HepG2 (cell line): ENCODE data around the gene APLF. TPM values are rescaled to one million over a fixed set of nuclear protein-coding genes. Genes with fewer than 3 reads are reported as not detected.
A peak's percentile ranks its signal among the peaks of the same experiment; 100 is the strongest.

Experiments
- ATAC-seq: fragments of 200-7000 bp; cut with Tn5 transposase; 3 replicates; pipeline ENCODE4 v1.9.1; 2020; ENCODE audit warnings: mild to moderate bottlenecking, moderate library complexity
- BruUV-seq: library from RNA; stranded (reverse); fragments of 400-500 nt; replicated peaks from 2 replicates; lab custom pipeline; 2021; lab: Mats Ljungman, UMichigan
- CTCF ChIA-PET: fragments of 300-600 bp; formaldehyde crosslinking; extraction: SDS; loops from one replicate; lab custom pipeline; 2021; ENCODE audit warnings: low total read pairs, inconsistent platforms, low intra/inter-chr PET ratio; lab: Yijun Ruan, JAX
- POLR2A ChIA-PET: fragments of 350-600 bp; sonication (Branson Sonifier 250); formaldehyde crosslinking; loops from one replicate; lab custom pipeline; 2020; ENCODE audit warnings: antibody characterized with exemption, inconsistent platforms; lab: Yijun Ruan, JAX
- DNase-seq: peaks from one replicate; pipeline ENCODE4 v3.0.0-alpha.2; 2015; ENCODE audit warnings: low spot score
- FAIRE-seq: peaks from 3 replicates; lab custom pipeline; 2011; peaks lifted over from hg19 to GRCh38; lab: Jason Lieb, UNC
- H2AFZ ChIP-seq: one replicate; pipeline ENCODE4 v1.6.1; 2011; ENCODE audit warnings: low read length, inconsistent platforms
- H3K27ac ChIP-seq: fragments of 300-600 bp; 3 replicates; pipeline ENCODE4 v1.8.0; 2011; ENCODE audit warnings: mixed run types, mild to moderate bottlenecking, mixed read lengths, low read length, inconsistent platforms; ENCODE audit not compliant: insufficient read depth; ENCODE audit errors: extremely low read length
- H3K27me3 ChIP-seq, 2 experiments: fragments of 200-600 bp in 1 of 2; 2 replicates in 1 of 2; 3 replicates in 1 of 2; pipeline versions ENCODE4 v1.6.0 to v1.8.0; 2011; ENCODE audit warnings: low read length in 2 of 2, mild to moderate bottlenecking in 2 of 2, moderate library complexity in 2 of 2, inconsistent platforms in 1 of 2; ENCODE audit not compliant: insufficient read depth in 2 of 2, control insufficient read depth in 1 of 2
- H3K36me3 ChIP-seq, 2 experiments: fragments of 200-600 bp in 1 of 2; replicated peaks in 1 of 2; 2 replicates in 1 of 2; 3 replicates in 1 of 2; pipeline versions ENCODE4 v1.5.1 to v1.8.0; 2011; ENCODE audit warnings: low read length in 2 of 2, inconsistent platforms in 1 of 2; ENCODE audit not compliant: insufficient read depth in 2 of 2, control insufficient read depth in 1 of 2
- H3K4me1 ChIP-seq: 2 replicates; pipeline ENCODE4 v1.5.1; 2012; ENCODE audit warnings: low read length, inconsistent platforms; ENCODE audit not compliant: insufficient read depth
- H3K4me2 ChIP-seq: 2 replicates; pipeline ENCODE4 v1.6.0; 2011; ENCODE audit warnings: low read depth, low read length, inconsistent platforms
- H3K4me3 ChIP-seq, 3 experiments: fragments of 200-600 bp in 1 of 3; sonication (generic), shearing (Covaris generic) in 1 of 3; replicated peaks in 1 of 3; 2 replicates each; pipeline ENCODE4 v1.5.1; 2011 to 2016; ENCODE audit warnings: low read length in 3 of 3, inconsistent platforms in 2 of 3, low read depth in 2 of 3, mild to moderate bottlenecking in 2 of 3, control low read depth in 1 of 3, mixed read lengths in 1 of 3; ENCODE audit not compliant: insufficient read depth in 1 of 3
- H3K79me2 ChIP-seq: one replicate; pipeline ENCODE4 v1.6.1; 2011; ENCODE audit warnings: low read length, inconsistent platforms; ENCODE audit not compliant: insufficient read depth
- H3K9ac ChIP-seq: 2 replicates; pipeline ENCODE4 v1.6.0; 2011; ENCODE audit warnings: mild to moderate bottlenecking, low read depth, low read length, inconsistent platforms; ENCODE audit not compliant: insufficient read depth
- H3K9me3 ChIP-seq: 2 replicates; pipeline ENCODE4 v1.5.1; 2012; ENCODE audit warnings: mild to moderate bottlenecking, low read length
- H4K20me1 ChIP-seq: 2 replicates; pipeline ENCODE4 v1.6.0; 2011; ENCODE audit warnings: inconsistent platforms, mild to moderate bottlenecking, low read length, moderate library complexity; ENCODE audit not compliant: insufficient read depth
- ARID3A ChIP-seq: IDR thresholded peaks from 2 replicates; pipeline ENCODE4 v1.6.1; 2012; ENCODE audit warnings: low read depth, low read length, improper control_type of control experiment
- ESRRA ChIP-seq: sonication (generic); formaldehyde crosslinking; IDR thresholded peaks from 2 replicates; pipeline ENCODE4 v1.5.1; 2020; ENCODE audit warnings: mild to moderate bottlenecking, low read depth, missing genetic modification reagents
- FOSL2 ChIP-seq: sonication (generic); formaldehyde crosslinking; IDR thresholded peaks from 2 replicates; pipeline ENCODE4 v1.4.0; 2020; ENCODE audit warnings: missing genetic modification reagents
- HHEX ChIP-seq: IDR thresholded peaks from 2 replicates; pipeline ENCODE4 v1.6.1; 2016; ENCODE audit warnings: control low read depth
- HOXA9 ChIP-seq: sonication (generic); formaldehyde crosslinking; IDR thresholded peaks from 2 replicates; pipeline ENCODE4 v1.8.1; 2022; ENCODE audit warnings: missing genetic modification reagents, mild to moderate bottlenecking, moderate library complexity, borderline replicate concordance
- IRF2 ChIP-seq: IDR thresholded peaks from 2 replicates; pipeline ENCODE4 v1.6.1; 2018; ENCODE audit warnings: missing genetic modification reagents, missing compliant biosample characterization
- IRF9 ChIP-seq: sonication (generic); formaldehyde crosslinking; IDR thresholded peaks from 2 replicates; pipeline ENCODE4 v1.8.0; 2022; ENCODE audit warnings: missing genetic modification reagents, mild to moderate bottlenecking, borderline replicate concordance
- NCOA1 ChIP-seq: sonication (generic); formaldehyde crosslinking; IDR thresholded peaks from 2 replicates; pipeline ENCODE4 v1.9.0; 2021; ENCODE audit warnings: missing genetic modification reagents
- SP140L ChIP-seq: sonication (generic); formaldehyde crosslinking; IDR thresholded peaks from 2 replicates; pipeline ENCODE4 v1.4.0; 2020; ENCODE audit warnings: missing genetic modification reagents, borderline replicate concordance
- ZMAT5 ChIP-seq: sonication (generic); formaldehyde crosslinking; IDR thresholded peaks from 2 replicates; pipeline ENCODE4 v1.5.0; 2020; ENCODE audit warnings: mild to moderate bottlenecking, low read depth, missing genetic modification reagents, borderline replicate concordance
- ZNF101 ChIP-seq: sonication (generic); formaldehyde crosslinking; IDR thresholded peaks from 2 replicates; pipeline ENCODE4 v1.4.0; 2020; ENCODE audit warnings: mild to moderate bottlenecking, low read depth, missing genetic modification reagents, borderline replicate concordance
- ZNF121 ChIP-seq: sonication (generic); formaldehyde crosslinking; IDR thresholded peaks from 2 replicates; pipeline ENCODE4 v1.5.0; 2020; ENCODE audit warnings: mild to moderate bottlenecking, missing genetic modification reagents
- ZNF432 ChIP-seq: sonication (generic); formaldehyde crosslinking; IDR thresholded peaks from 2 replicates; pipeline ENCODE4 v1.5.0; 2020; ENCODE audit warnings: missing genetic modification reagents, mild to moderate bottlenecking, borderline replicate concordance
- ZNF446 ChIP-seq: sonication (generic); formaldehyde crosslinking; IDR thresholded peaks from 2 replicates; pipeline ENCODE4 v1.5.0; 2020; ENCODE audit warnings: mild to moderate bottlenecking, missing genetic modification reagents
- ZNF512 ChIP-seq: sonication (generic); formaldehyde crosslinking; IDR thresholded peaks from 2 replicates; pipeline ENCODE4 v1.4.0; 2020; ENCODE audit warnings: mild to moderate bottlenecking, missing genetic modification reagents
- WGBS: methylation state at CpG from one replicate; pipeline ENCODE4 v1.1.6; 2017; ENCODE audit warnings: low lambda C conversion rate; 5-methylcytosine and 5-hydroxymethylcytosine counted together
- in situ Hi-C: cut with HindIII; loops from 2 replicates; pipeline ENCODE4 v1.10.0; 2017; ENCODE audit warnings: low pct_unique_long_range_greater_than_20kb; ENCODE audit not compliant: extremely low pct_ligation_motif_present
- intact Hi-C: fragments of 100-400 bp; cut with micrococcal nuclease; formaldehyde crosslinking; loops from one replicate; pipeline ENCODE4 v1.10.0; 2022; ENCODE audit not compliant: unreplicated experiment
- polyA plus RNA-seq, 8 experiments: library from polyadenylated mRNA; depleted of rRNA in 3 of 8; stranded (reverse) in 7 of 8; unstranded in 1 of 8; fragments of >200 nt; fragmentation: Illumina TruSeq in 4 of 8; extraction: Trizol in 4 of 8; gene quantifications; 2 replicates each; pipeline versions ENCODE4 v1.2.1 to v1.2.3, GENCODE V29; 2011 to 2016; ENCODE audit warnings: low read depth in 4 of 8, missing spikeins in 1 of 8, mixed read lengths in 1 of 8; ENCODE audit not compliant: insufficient read depth in 1 of 8
- total RNA-seq, 5 experiments: library from RNA; depleted of rRNA; stranded (reverse); fragments of >200 nt; fragmentation: Illumina TruSeq; extraction: Trizol; gene quantifications; 2 replicates each; pipeline ENCODE4 v1.2.3, GENCODE V29; 2016; ENCODE audit warnings: low read depth in 1 of 5

The APLF gene
- total and polyA plus RNA-seq, 2 of the 13 experiments (the other 11 are each of a cell fraction or from before 2014, with no cell fraction given): 0.45 to 2.2 TPM

- Histone ChIP-seq H3K4me3 (no peak overlapping the region), H3K27ac (no peak overlapping the region), H3K9me3 (no peaks in the 10 kb centered on the region), H3K79me2 (no peaks in the 10 kb centered on the region), H3K9ac (no peak overlapping the region), H3K36me3 (no peaks in the 10 kb centered on the region), H4K20me1 (no peaks in the 10 kb centered on the region), H3K27me3 (no peaks in the 10 kb centered on the region), H3K4me1 (peaks cover 12% of the 10 kb centered on the region), H2AFZ (no peak overlapping the region), H3K4me2 (no peak overlapping the region)
- DNase-seq: no peak
- in situ Hi-C loops: loop anchor here (5.0 kb wide), 1 partner anchor 102 kb away; no protein-coding TSS in a partner anchor
- POLR2A ChIA-PET: no interaction called here
- intact Hi-C loops: no loop called here
- FAIRE-seq: no peak
- BruUV-seq: no TSS peak
- CTCF ChIA-PET: no interaction called here
- ATAC-seq: no peak
- TF ChIP-seq ZNF512 (CRISPR knock-in tag) (no peak), HHEX (CRISPR knock-in tag) (no peak), ZNF121 (CRISPR knock-in tag) (no peak)
These were observed 97.9 kb downstream of the APLF start for GRCh38 chr2:68565273-68565672.

GRCh38 chr2:68565858-68566257 is 98.5 kb downstream of the APLF start:
- in situ Hi-C loops (loop anchor here (5.0 kb wide), 1 partner anchor 101 kb away; no protein-coding TSS in a partner anchor), intact Hi-C loops (no loop called here)
- no peak overlapping the region for H3K9ac ChIP-seq
- H2AFZ ChIP-seq: no peak overlapping the region
- H3K36me3 ChIP-seq: no peaks in the 10 kb centered on the region
- DNase-seq (peak; percentile 30), ATAC-seq (peak; percentile 56; the same call in 1 of the 3 replicates), FAIRE-seq (no peak)
- CTCF ChIA-PET: no interaction called here
- H3K9me3 ChIP-seq: no peaks in the 10 kb centered on the region
- BruUV-seq: no TSS peak
- H4K20me1 ChIP-seq: no peaks in the 10 kb centered on the region
- no peaks in the 10 kb centered on the region for H3K27me3 ChIP-seq
- POLR2A ChIA-PET: no interaction called here
- H3K4me3 ChIP-seq: no peak overlapping the region
- no peak overlapping the region for H3K4me2 ChIP-seq
- WGBS: 35% methylated on average over 4 of the region's 4 CpGs
- H3K27ac ChIP-seq: no peak overlapping the region
- no peaks in the 10 kb centered on the region for H3K79me2 ChIP-seq
- peaks cover 6% of the 10 kb centered on the region for H3K4me1 ChIP-seq
- no peak for TF ChIP-seq ZMAT5 (CRISPR knock-in tag)
- TF ChIP-seq ESRRA (CRISPR knock-in tag): no peak
- TF ChIP-seq IRF2: no peak
- no peak for TF ChIP-seq SP140L (CRISPR knock-in tag)
- no peak for TF ChIP-seq ARID3A
- no peak for TF ChIP-seq NCOA1 (CRISPR knock-in tag)
- no peak for TF ChIP-seq IRF9
- no peak for TF ChIP-seq ZNF101 (CRISPR knock-in tag)
- no peak for TF ChIP-seq HOXA9
- TF ChIP-seq ZNF446 (CRISPR knock-in tag): no peak
- TF ChIP-seq ZNF432 (CRISPR knock-in tag): no peak
- TF ChIP-seq FOSL2 (CRISPR knock-in tag): peak; percentile 79
